H9 (cell line): ENCODE results near the gene ACACA. TPM values are rescaled to one million over a fixed set of nuclear protein-coding genes. Genes with fewer than 3 reads are reported as not detected.

Source experiments
- DNase-seq: peaks from one replicate; pipeline ENCODE4 v3.0.0-alpha.2; 2017
- H2AFZ ChIP-seq: one replicate; pipeline ENCODE4 v1.6.1; 2013; ENCODE audit warnings: mild to moderate bottlenecking, low read length, control low read depth, moderate library complexity
- H2AK5ac ChIP-seq: 2 replicates; pipeline ENCODE4 v1.6.1; 2013; ENCODE audit warnings: low read length, control low read depth, mixed read lengths; ENCODE audit not compliant: insufficient read length
- H2BK120ac ChIP-seq: one replicate; pipeline ENCODE4 v1.6.1; 2013; ENCODE audit warnings: low read depth, mild to moderate bottlenecking, low read length, control low read depth, inconsistent platforms; ENCODE audit not compliant: poor library complexity, severe bottlenecking
- H2BK12ac ChIP-seq: 2 replicates; pipeline ENCODE4 v1.6.1; 2013; ENCODE audit warnings: low read length, control low read depth, mixed read lengths, low read depth; ENCODE audit not compliant: insufficient read length
- H2BK15ac ChIP-seq: 2 replicates; pipeline ENCODE4 v1.6.1; 2013; ENCODE audit warnings: low read depth, low read length, control low read depth
- H2BK20ac ChIP-seq: one replicate; pipeline ENCODE4 v1.6.1; 2013; ENCODE audit warnings: low read depth, mild to moderate bottlenecking, low read length, control low read depth, inconsistent platforms; ENCODE audit not compliant: poor library complexity, severe bottlenecking
- H2BK5ac ChIP-seq: 2 replicates; pipeline ENCODE4 v1.6.1; 2013; ENCODE audit warnings: low read length, control low read depth, mixed read lengths; ENCODE audit not compliant: insufficient read length
- H3K14ac ChIP-seq: 2 replicates; pipeline ENCODE4 v1.6.1; 2013; ENCODE audit warnings: low read length, control low read depth; ENCODE audit not compliant: insufficient read depth
- H3K18ac ChIP-seq: 2 replicates; pipeline ENCODE4 v1.6.1; 2013; ENCODE audit warnings: low read depth, mild to moderate bottlenecking, mixed read lengths, low read length, control low read depth; ENCODE audit not compliant: insufficient read length
- H3K23ac ChIP-seq: 2 replicates; pipeline ENCODE4 v1.6.1; 2013; ENCODE audit warnings: low read length, control low read depth, mixed read lengths, low read depth; ENCODE audit not compliant: insufficient read length
- H3K23me2 ChIP-seq: 2 replicates; pipeline ENCODE4 v1.6.1; 2013; ENCODE audit warnings: low read depth, mild to moderate bottlenecking, mixed read lengths, low read length, control low read depth; ENCODE audit not compliant: insufficient read length, poor library complexity, severe bottlenecking
- H3K27ac ChIP-seq: 2 replicates; pipeline ENCODE4 v1.5.1; 2013; ENCODE audit warnings: low read length, control low read depth, mixed read lengths, low read depth; ENCODE audit not compliant: insufficient read length
- H3K27me3 ChIP-seq: 2 replicates; pipeline ENCODE4 v1.6.1; 2013; ENCODE audit warnings: low read length, control low read depth, inconsistent platforms; ENCODE audit not compliant: insufficient read depth
- H3K4ac ChIP-seq: 2 replicates; pipeline ENCODE4 v1.6.1; 2013; ENCODE audit warnings: low read depth, mild to moderate bottlenecking, control low read depth, inconsistent platforms, low read length, moderate library complexity
- H3K4me1 ChIP-seq: 2 replicates; pipeline ENCODE4 v1.6.1; 2013; ENCODE audit warnings: low read length, control low read depth, inconsistent platforms; ENCODE audit not compliant: insufficient read depth
- H3K4me2 ChIP-seq: 2 replicates; pipeline ENCODE4 v1.6.1; 2013; ENCODE audit warnings: low read length, control low read depth, mixed read lengths; ENCODE audit not compliant: insufficient read length, insufficient read depth
- H3K56ac ChIP-seq: 2 replicates; pipeline ENCODE4 v1.6.1; 2013; ENCODE audit warnings: low read depth, mild to moderate bottlenecking, mixed read lengths, low read length, control low read depth; ENCODE audit not compliant: insufficient read length
- H3K79me1 ChIP-seq: 2 replicates; pipeline ENCODE4 v1.6.1; 2013; ENCODE audit warnings: low read depth, mild to moderate bottlenecking, moderate library complexity, low read length, control low read depth, inconsistent platforms; ENCODE audit not compliant: insufficient read depth, poor library complexity, severe bottlenecking
- H3K79me2 ChIP-seq: 2 replicates; pipeline ENCODE4 v1.6.1; 2013; ENCODE audit warnings: low read length, control low read depth, inconsistent platforms; ENCODE audit not compliant: insufficient read depth
- H3K9ac ChIP-seq: 2 replicates; pipeline ENCODE4 v1.6.1; 2013; ENCODE audit warnings: low read length, control low read depth, mixed read lengths; ENCODE audit not compliant: insufficient read length; ENCODE audit errors: extremely low read depth
- H3K9me3 ChIP-seq: one replicate; pipeline ENCODE4 v1.6.1; 2013; ENCODE audit warnings: low read depth, low read length, inconsistent platforms; ENCODE audit not compliant: control insufficient read depth
- H3T11ph ChIP-seq: one replicate; pipeline ENCODE4 v1.6.1; 2013; ENCODE audit warnings: mild to moderate bottlenecking, low read length, control low read depth, inconsistent platforms
- H4K20me1 ChIP-seq: one replicate; pipeline ENCODE4 v1.6.1; 2013; ENCODE audit not compliant: control insufficient read depth, insufficient read length, insufficient read depth
- H4K5ac ChIP-seq: 2 replicates; pipeline ENCODE4 v1.6.1; 2013; ENCODE audit warnings: low read depth, mild to moderate bottlenecking, mixed read lengths, low read length, control low read depth; ENCODE audit not compliant: insufficient read length
- H4K8ac ChIP-seq: replicated peaks from 2 replicates; pipeline ENCODE4 v1.6.1; 2013; ENCODE audit warnings: low read length, control low read depth, mixed read lengths, low read depth; ENCODE audit not compliant: insufficient read length
- H4K91ac ChIP-seq: 2 replicates; pipeline ENCODE4 v1.6.1; 2013; ENCODE audit warnings: low read depth, mild to moderate bottlenecking, moderate library complexity, mixed read lengths, low read length, control low read depth; ENCODE audit not compliant: insufficient read length
- H3K27ac Mint-ChIP-seq, 3 experiments: 2 replicates in 2 of 3; 3 replicates in 1 of 3; pipeline ENCODE4 v1.8.0; 2020 to 2021; ENCODE audit warnings: mixed read lengths in 3 of 3, mild to moderate bottlenecking in 1 of 3, moderate library complexity in 1 of 3
- H3K27me3 Mint-ChIP-seq: 2 replicates; pipeline ENCODE4 v1.8.0; 2021; ENCODE audit warnings: low read depth, mild to moderate bottlenecking, moderate library complexity, mixed read lengths
- H3K36me3 Mint-ChIP-seq, 3 experiments: 2 replicates in 2 of 3; 3 replicates in 1 of 3; pipeline ENCODE4 v1.8.0; 2020 to 2021; ENCODE audit warnings: low read depth in 3 of 3, mixed read lengths in 3 of 3; ENCODE audit not compliant: insufficient read depth in 1 of 3
- H3K4me1 Mint-ChIP-seq, 2 experiments: 2 replicates each; pipeline ENCODE4 v1.8.0; 2020; ENCODE audit warnings: mixed read lengths in 2 of 2
- H3K4me3 Mint-ChIP-seq, 2 experiments: 2 replicates in 1 of 2; 3 replicates in 1 of 2; pipeline ENCODE4 v1.8.0; 2020 to 2021; ENCODE audit warnings: mild to moderate bottlenecking in 2 of 2, mixed read lengths in 2 of 2, moderate library complexity in 1 of 2
- H3K9me3 Mint-ChIP-seq, 2 experiments: 2 replicates in 1 of 2; 3 replicates in 1 of 2; pipeline ENCODE4 v1.8.0; 2020; ENCODE audit warnings: mild to moderate bottlenecking in 2 of 2, mixed read lengths in 2 of 2, moderate library complexity in 1 of 2
- CTCF ChIP-seq: fragments of 200-600 bp; sonication (generic); conservative IDR thresholded peaks from 3 replicates; pipeline ENCODE4 v1.8.0; 2021; ENCODE audit warnings: antibody characterized with exemption, mild to moderate bottlenecking
- WGBS: extraction: QIAGEN DNeasy Blood & Tissue Kit; methylation state at CpG from one replicate; pipeline ENCODE4 v1.1.7; 2013; ENCODE audit warnings: missing lambda C conversion rate, low lambda C conversion rate, mixed read lengths; ENCODE audit not compliant: insufficient read length; ENCODE audit errors: extremely low coverage; 5-methylcytosine and 5-hydroxymethylcytosine counted together
- total RNA-seq: library from RNA; stranded (reverse); gene quantifications from 2 replicates; pipeline ENCODE4 v1.2.1, GENCODE V29; 2021

Gene ACACA
- total RNA-seq, 1 experiment from 2014 or later, result 135 TPM

GRCh38 chr17:37211136-37211535 lies 195.5 kb downstream of the ACACA start:
- Mint-ChIP-seq H3K4me3 (no peak overlapping the region), H3K27me3 (no peaks in the 10 kb centered on the region), H3K36me3 (peaks cover 4 to 35% (median 14%) of the 10 kb centered on the region in 3 experiments; a peak in 6 of 7 replicates), H3K9me3 (no peaks in the 10 kb centered on the region), H3K27ac (peak overlapping the region in 2 of 3 experiments; percentile 19 to 75; a peak in 2 of 7 replicates), H3K4me1 (peaks cover 14 to 32% of the 10 kb centered on the region in 2 experiments)
- Histone ChIP-seq H3K9ac (no peak overlapping the region), H4K8ac (no peak overlapping the region), H2BK12ac (no peak overlapping the region), H3K56ac (no peak overlapping the region), H2BK15ac (no peak overlapping the region), H2AK5ac (no peak overlapping the region), H3K23ac (no peak overlapping the region), H2BK20ac (no peak overlapping the region), H2AFZ (no peak overlapping the region), H3K79me2 (no peaks in the 10 kb centered on the region), H3K14ac (no peak overlapping the region), H3K4ac (no peak overlapping the region), H3K4me1 (peaks cover 5% of the 10 kb centered on the region; the same call in 1 of the 2 replicates), H3K79me1 (no peaks in the 10 kb centered on the region), H3K27ac (no peak overlapping the region), H3K23me2 (no peaks in the 10 kb centered on the region), H3K4me2 (no peak overlapping the region), H2BK5ac (no peak overlapping the region), H4K20me1 (no peaks in the 10 kb centered on the region), H3K9me3 (no peaks in the 10 kb centered on the region), H3K27me3 (no peaks in the 10 kb centered on the region), H3T11ph (no peak overlapping the region), H4K5ac (no peak overlapping the region), H2BK120ac (no peak overlapping the region), H3K18ac (no peak overlapping the region), H4K91ac (no peak overlapping the region)
- no peak for TF ChIP-seq CTCF
- DNase-seq, result no peak
- WGBS, result no CpG with 5 or more reads among the region's 2 CpGs
